Activated T-cell treated with anti-CD3 and anti-CD28 coated beads, Interleukin-2, amount 50 U/mL, for 72 hours (primary cell): ENCODE data around the gene JARID2. TPM values are rescaled to one million over a fixed set of nuclear protein-coding genes. Genes with fewer than 3 reads are reported as not detected.

Source experiments
- ATAC-seq, 2 donors: fragments of 150-1000 bp; cut with Tn5 transposase; replicated peaks in 1 of 2; 2 replicates each; pipeline ENCODE4 v1.10.0; 2021; ENCODE audit warnings: moderate library complexity in 2 of 2, mild to moderate bottlenecking in 1 of 2
- DNase-seq, 2 donors: peaks; one replicate each; pipeline ENCODE4 v3.0.0; 2021 to 2022; ENCODE audit warnings: mixed read lengths in 1 of 2
- H3K27ac Mint-ChIP-seq: one replicate; pipeline ENCODE4 v1.8.0; 2022; ENCODE audit warnings: mild to moderate bottlenecking, moderate library complexity, mixed read lengths
- H3K27me3 Mint-ChIP-seq: one replicate; pipeline ENCODE4 v1.8.0; 2022; ENCODE audit warnings: low read depth, mixed read lengths
- H3K36me3 Mint-ChIP-seq, 2 donors: one replicate each; pipeline ENCODE4 v1.8.0; 2022; ENCODE audit warnings: mixed read lengths in 2 of 2, mild to moderate bottlenecking in 1 of 2; ENCODE audit not compliant: insufficient read depth in 2 of 2
- H3K4me1 Mint-ChIP-seq: one replicate; pipeline ENCODE4 v1.8.0; 2022; ENCODE audit warnings: low read depth, mixed read lengths
- H3K4me3 Mint-ChIP-seq, 2 donors: one replicate each; pipeline ENCODE4 v1.8.0; 2022; ENCODE audit warnings: mild to moderate bottlenecking in 2 of 2, mixed read lengths in 2 of 2, moderate library complexity in 2 of 2
- H3K9me3 Mint-ChIP-seq, 2 donors: one replicate each; pipeline ENCODE4 v1.8.0; 2022; ENCODE audit warnings: mixed read lengths in 2 of 2
- total RNA-seq, 2 donors: library from RNA; stranded (reverse); gene quantifications; one replicate each; pipeline ENCODE4 v1.2.3, GENCODE V29; 2022

Gene JARID2
- total RNA-seq = 10 to 100 TPM; 37.9 to 53.0 TPM

- Mint-ChIP-seq H3K9me3 (no peaks in the 10 kb centered on the region), H3K4me3 (peak within 1 kb of the TSS; percentile 99 to 100)
These were observed at the start of gene JARID2 for GRCh38 chr6:15245361-15246216. Gene JARID2 (plus strand): TSS chr6:15246069. CDS start chr6:15246540, 471 bp downstream.

GRCh38 chr6:15200087-15200486 is 45.8 kb upstream of the JARID2 start:
- Mint-ChIP-seq H3K27me3 (no peaks in the 10 kb centered on the region), H3K9me3 (no peaks in the 10 kb centered on the region), H3K4me1 (no peaks in the 10 kb centered on the region), H3K27ac (no peak overlapping the region), H3K36me3 (no peaks in the 10 kb centered on the region), H3K4me3 (no peak overlapping the region)
- no peak for ATAC-seq
- no peak for DNase-seq

More at GRCh38 chr6:15245361-15246216, at the start of gene JARID2:
- H3K27ac Mint-ChIP-seq = peak within 1 kb of the TSS; percentile 100
- DNase-seq (peak; percentile 94 to 97), ATAC-seq (peak; percentile 67 to 68)
- peaks cover 26% of the 10 kb centered on the region for H3K4me1 Mint-ChIP-seq
- H3K36me3 Mint-ChIP-seq = peaks cover 18 to 20% of the 10 kb centered on the region in 2 donors
- H3K27me3 Mint-ChIP-seq = no peaks in the 10 kb centered on the region

GRCh38 chr6:15205321-15205720 is 40.5 kb upstream of the JARID2 start:
- no peaks in the 10 kb centered on the region for H3K36me3 Mint-ChIP-seq
- peaks cover 32% of the 10 kb centered on the region for H3K4me1 Mint-ChIP-seq
- ATAC-seq (no peak), DNase-seq (no peak)
- no peaks in the 10 kb centered on the region for H3K27me3 Mint-ChIP-seq
- no peak overlapping the region for H3K4me3 Mint-ChIP-seq
- H3K9me3 Mint-ChIP-seq = no peaks in the 10 kb centered on the region
- no peak overlapping the region for H3K27ac Mint-ChIP-seq

GRCh38 chr6:15206887-15207286 is 39.0 kb upstream of the JARID2 start:
- no peak overlapping the region for H3K4me3 Mint-ChIP-seq
- no peak for ATAC-seq
- no peak overlapping the region for H3K27ac Mint-ChIP-seq
- peaks cover 32% of the 10 kb centered on the region for H3K4me1 Mint-ChIP-seq
- H3K9me3 Mint-ChIP-seq = peaks cover 0 to 4% of the 10 kb centered on the region in 2 donors
- DNase-seq = no peak
- H3K27me3 Mint-ChIP-seq = no peaks in the 10 kb centered on the region
- no peaks in the 10 kb centered on the region for H3K36me3 Mint-ChIP-seq

GRCh38 chr6:15207923-15208322 is 37.9 kb upstream of the JARID2 start:
- Mint-ChIP-seq H3K4me1 (peaks cover 32% of the 10 kb centered on the region), H3K9me3 (peaks cover 0 to 4% of the 10 kb centered on the region in 2 donors), H3K4me3 (no peak overlapping the region), H3K27me3 (no peaks in the 10 kb centered on the region), H3K27ac (no peak overlapping the region), H3K36me3 (no peaks in the 10 kb centered on the region)
- DNase-seq = no peak
- peak; percentile 19 to 20 for ATAC-seq

GRCh38 chr6:15213838-15214400 is 31.9 kb upstream of the JARID2 start:
- H3K36me3 Mint-ChIP-seq = no peaks in the 10 kb centered on the region

GRCh38 chr6:15218401-15218800 is 27.5 kb upstream of the JARID2 start:
- Mint-ChIP-seq H3K4me3 (no peak overlapping the region), H3K27ac (no peak overlapping the region), H3K9me3 (no peaks in the 10 kb centered on the region), H3K4me1 (peaks cover 9% of the 10 kb centered on the region), H3K36me3 (peaks cover 0 to 1% of the 10 kb centered on the region in 2 donors), H3K27me3 (peaks cover under 1% of the 10 kb centered on the region)
- DNase-seq = no peak
- no peak for ATAC-seq

More at GRCh38 chr6:15213838-15214400, 31.9 kb upstream of the JARID2 start:
- DNase-seq (no peak), ATAC-seq (no peak)
- Mint-ChIP-seq H3K27me3 (no peaks in the 10 kb centered on the region), H3K9me3 (peaks cover 0 to 4% of the 10 kb centered on the region in 2 donors), H3K27ac (no peak overlapping the region), H3K4me3 (no peak overlapping the region), H3K4me1 (peaks cover 9% of the 10 kb centered on the region)

GRCh38 chr6:15220062-15220461 is 25.8 kb upstream of the JARID2 start:
- H3K36me3 Mint-ChIP-seq = peaks cover 0 to 1% of the 10 kb centered on the region in 2 donors
- peaks cover 9% of the 10 kb centered on the region for H3K4me1 Mint-ChIP-seq
- H3K9me3 Mint-ChIP-seq = no peaks in the 10 kb centered on the region
- H3K27me3 Mint-ChIP-seq = peaks cover 6% of the 10 kb centered on the region
- no peak overlapping the region for H3K27ac Mint-ChIP-seq
- no peak overlapping the region for H3K4me3 Mint-ChIP-seq
- DNase-seq (no peak), ATAC-seq (no peak)

- Mint-ChIP-seq H3K4me3 (no peak overlapping the region), H3K4me1 (no peaks in the 10 kb centered on the region), H3K27ac (no peak overlapping the region), H3K9me3 (no peaks in the 10 kb centered on the region), H3K27me3 (peaks cover 6% of the 10 kb centered on the region), H3K36me3 (no peaks in the 10 kb centered on the region)
- DNase-seq (no peak), ATAC-seq (no peak)
These were observed 18.0 kb upstream of the JARID2 start for GRCh38 chr6:15227827-15228318.

GRCh38 chr6:15230827-15231226 is 15.0 kb upstream of the JARID2 start:
- ATAC-seq (no peak), DNase-seq (no peak)
- Mint-ChIP-seq H3K4me3 (no peak overlapping the region), H3K9me3 (no peaks in the 10 kb centered on the region), H3K27me3 (no peaks in the 10 kb centered on the region), H3K36me3 (no peaks in the 10 kb centered on the region), H3K27ac (no peak overlapping the region), H3K4me1 (no peaks in the 10 kb centered on the region)

GRCh38 chr6:15232836-15233510 is 12.9 kb upstream of the JARID2 start:
- Mint-ChIP-seq H3K4me1 (no peaks in the 10 kb centered on the region), H3K4me3 (no peak overlapping the region), H3K9me3 (no peaks in the 10 kb centered on the region), H3K27me3 (no peaks in the 10 kb centered on the region), H3K36me3 (no peaks in the 10 kb centered on the region), H3K27ac (no peak overlapping the region)
- ATAC-seq = no peak
- no peak for DNase-seq

GRCh38 chr6:15234068-15234758 is 11.7 kb upstream of the JARID2 start:
- H3K36me3 Mint-ChIP-seq = no peaks in the 10 kb centered on the region
- DNase-seq (no peak), ATAC-seq (no peak)
- no peaks in the 10 kb centered on the region for H3K27me3 Mint-ChIP-seq
- no peaks in the 10 kb centered on the region for H3K9me3 Mint-ChIP-seq
- H3K4me3 Mint-ChIP-seq = no peak overlapping the region
- no peaks in the 10 kb centered on the region for H3K4me1 Mint-ChIP-seq
- H3K27ac Mint-ChIP-seq = no peak overlapping the region
